SKM-1 (cell line): ENCODE data around the gene PLSCR2.
"Not testable (repeated sequence)": the region's sequence is repeated elsewhere in the genome, so short reads cannot be mapped to it uniquely, and the experiment has no call there.

ENCODE experiments used
- DNase-seq: peaks from one replicate; lab custom pipeline; 2025; ENCODE audit not compliant: unreplicated experiment; lab: John Stamatoyannopoulos, UW

PLSCR2 gene

DNA sequence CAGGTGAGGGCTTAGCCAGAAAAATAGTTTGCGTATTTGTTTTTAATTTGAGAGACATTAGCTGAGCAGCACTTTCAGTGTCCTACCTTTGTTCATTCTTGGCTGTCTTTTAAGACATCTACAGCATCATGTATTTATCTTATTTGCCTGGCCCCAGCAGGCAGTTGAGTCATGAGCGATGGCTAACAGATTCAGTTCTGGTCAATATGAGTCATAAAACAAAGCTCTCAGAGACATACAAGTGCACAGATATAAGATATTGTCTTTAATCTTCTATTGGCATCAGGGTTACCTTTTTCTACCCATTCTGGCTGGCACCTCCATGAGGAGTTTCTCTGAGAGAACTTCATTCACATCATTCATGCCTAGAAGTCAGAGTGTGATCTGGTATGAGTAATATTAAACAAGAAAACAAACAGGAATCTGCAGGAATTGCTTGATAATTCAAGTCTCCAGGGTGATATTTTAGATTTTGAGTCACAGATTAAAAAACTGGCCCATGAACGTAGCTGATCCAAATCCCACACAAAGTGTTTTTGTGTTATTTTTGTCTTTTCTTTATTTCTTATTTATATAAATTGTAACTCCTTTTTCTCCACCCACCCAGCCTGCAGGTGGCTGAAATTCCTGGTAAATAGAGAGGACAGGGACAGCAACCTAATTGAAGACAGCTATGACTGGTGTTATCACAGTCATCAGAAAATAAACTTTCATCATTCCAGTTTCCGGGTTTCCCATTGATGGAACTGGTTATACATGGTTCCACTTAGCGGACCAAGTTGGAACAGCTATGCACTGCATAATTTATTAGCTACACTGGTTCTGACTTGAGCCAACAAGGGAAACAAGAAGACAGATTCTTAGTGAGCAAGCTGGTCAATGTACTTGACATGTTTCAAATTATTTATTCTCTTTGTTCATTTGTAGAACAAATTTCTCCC is 47.3 kb downstream of the PLSCR2 start:
- DNase-seq, result no peak

DNA sequence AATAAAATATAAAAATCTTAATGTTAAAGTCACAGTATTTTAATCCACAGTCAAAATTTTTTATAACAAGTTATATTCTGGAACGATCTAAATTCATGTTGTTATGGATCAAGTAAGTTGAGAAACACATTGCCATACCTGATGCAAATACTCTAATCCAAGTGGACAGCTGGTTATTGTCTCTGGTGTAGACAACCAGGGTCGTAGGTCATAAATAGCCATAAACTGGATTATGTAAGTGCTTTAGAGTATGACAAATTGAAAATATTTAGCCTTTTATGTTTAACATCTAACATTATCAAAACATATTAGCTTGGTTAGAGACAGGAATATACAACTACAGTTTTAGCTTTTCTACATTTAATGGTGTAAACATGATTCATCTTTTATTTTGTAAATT is 53.0 kb downstream of the PLSCR2 start:
- DNase-seq, result no peak

DNA sequence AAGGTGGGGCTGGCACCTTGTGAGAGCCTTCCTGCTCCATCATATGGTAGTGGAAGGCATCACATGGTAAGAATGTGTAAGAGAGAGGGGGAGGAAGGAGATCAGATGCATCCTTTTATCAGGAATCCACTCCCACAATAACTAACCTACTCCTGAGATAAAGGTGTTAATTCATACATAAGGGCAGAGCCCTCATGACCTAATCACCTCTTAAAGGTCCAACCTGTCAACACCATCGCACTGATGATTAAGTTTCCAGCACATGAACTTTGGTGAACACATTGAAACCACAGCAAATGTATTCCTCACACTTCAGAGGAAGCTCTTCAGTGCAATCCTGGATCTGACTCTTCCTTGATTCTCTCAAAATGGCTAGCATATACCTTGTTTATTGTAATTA is 55.4 kb downstream of the PLSCR2 start:
- no peak for DNase-seq

DNA sequence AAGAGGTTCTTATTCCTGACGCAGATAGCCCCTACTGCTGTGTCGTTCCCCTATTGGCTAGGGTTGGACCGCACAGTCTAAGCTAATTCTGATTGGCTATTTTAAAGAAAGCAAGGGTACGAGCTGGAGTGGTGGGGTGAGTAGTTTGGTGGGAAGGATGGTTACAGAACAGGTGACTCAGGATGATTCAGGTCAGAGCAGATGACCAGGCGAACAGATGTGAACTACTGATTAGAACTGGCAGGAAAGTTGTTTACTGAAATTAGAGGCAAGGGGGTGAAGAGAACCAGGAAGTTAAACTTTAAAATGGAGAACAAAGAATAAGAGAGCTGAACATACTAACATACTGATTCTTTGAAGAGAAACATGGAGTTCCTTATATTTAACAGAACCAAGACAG is 56.6 kb downstream of the PLSCR2 start:
- DNase-seq, result not testable (repeated sequence)

DNA sequence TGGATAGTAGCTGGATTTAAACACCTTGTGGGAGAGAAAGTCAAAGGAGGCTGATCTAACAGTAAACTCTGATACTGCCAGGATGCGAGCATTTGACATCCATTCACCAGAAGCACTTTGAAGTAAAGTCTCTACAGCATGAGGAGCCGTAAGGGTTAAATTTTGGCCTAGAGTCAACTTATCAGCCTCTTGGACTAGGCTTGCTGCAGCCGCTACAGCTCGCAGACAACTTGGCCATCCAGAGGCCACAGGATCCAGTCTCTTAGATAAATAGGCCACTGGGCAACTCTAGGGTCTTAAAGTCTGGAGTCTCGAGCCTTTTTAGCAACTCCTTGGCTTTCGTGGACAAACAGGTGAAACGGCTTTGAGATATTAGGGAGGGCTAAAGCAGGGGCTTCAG is 61.4 kb downstream of the PLSCR2 start:
- no peak for DNase-seq

DNA sequence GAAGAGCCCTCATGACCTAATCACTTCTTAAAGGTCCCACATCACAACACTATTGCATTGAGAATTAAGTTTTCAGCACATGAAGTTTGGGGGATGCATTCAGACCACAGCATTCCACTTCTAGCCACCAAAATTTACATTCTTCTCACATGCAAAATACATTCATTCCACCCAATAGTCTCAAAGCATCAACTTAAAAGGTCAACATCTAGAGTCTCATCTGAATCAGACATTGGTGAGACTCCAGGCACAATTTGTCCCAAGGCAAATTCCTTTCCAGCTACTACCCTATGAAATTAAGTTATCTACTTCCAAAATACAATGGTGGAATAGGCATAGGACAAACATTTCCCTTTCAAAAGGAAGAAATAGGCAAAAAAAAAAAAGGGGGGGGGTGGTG is 64.9 kb downstream of the PLSCR2 start:
- DNase-seq, result no peak

DNA sequence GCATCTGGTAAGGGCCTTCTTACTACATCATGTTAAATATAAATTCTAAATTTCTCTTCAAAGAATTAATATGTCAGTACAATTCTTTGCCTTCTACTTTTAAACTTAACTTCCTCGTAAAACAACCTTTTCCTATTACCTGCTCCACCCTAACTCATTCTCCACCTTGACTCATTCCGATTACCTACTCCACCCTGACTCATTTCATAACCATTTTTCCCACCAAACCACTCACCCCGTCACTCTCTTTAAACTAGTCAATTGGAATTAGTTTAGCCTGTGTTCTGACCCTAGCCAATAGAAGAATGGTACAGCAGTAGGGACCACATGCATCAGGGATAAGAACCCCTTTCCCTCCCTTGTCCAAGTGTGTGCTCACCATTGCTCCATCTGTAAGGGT is 65.6 kb downstream of the PLSCR2 start:
- DNase-seq, result no peak

DNA sequence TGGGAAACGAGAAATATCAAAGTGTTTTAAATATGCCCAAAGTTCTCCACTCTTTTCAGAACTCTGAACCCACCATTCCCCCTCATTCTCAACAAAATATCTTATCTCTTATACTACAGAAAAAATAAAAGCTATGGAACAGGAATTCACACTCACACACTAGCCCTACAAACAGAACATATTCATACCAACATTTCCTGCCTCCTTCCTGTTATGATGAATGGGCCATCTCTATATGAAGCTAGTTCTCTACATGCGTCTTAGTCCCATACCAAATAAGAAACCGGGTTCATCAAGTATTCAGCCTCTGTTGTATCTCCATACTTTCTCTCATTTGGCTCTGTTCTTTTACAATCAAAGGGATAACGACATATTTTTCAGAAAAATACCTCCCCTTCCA is 72.6 kb downstream of the PLSCR2 start:
- DNase-seq, result no peak

DNA sequence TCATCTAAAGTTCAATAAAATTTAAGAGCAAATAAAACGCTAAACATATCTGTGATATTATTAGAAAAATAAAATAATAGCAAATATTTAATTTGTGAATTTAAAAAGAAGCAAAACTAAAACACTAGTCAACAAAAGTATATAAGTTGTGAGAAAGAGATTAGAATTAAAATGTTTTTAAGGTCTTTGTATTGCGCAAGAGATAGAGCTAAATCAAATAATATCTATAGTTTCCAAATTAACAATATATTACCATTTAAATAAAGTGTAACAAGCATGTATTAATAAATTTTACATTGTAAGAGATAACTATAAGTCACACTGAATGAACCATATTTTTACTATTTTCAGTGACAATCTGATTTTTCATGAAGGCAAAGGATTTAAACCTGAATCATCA is 74.2 kb downstream of the PLSCR2 start:
- DNase-seq, result no peak

DNA sequence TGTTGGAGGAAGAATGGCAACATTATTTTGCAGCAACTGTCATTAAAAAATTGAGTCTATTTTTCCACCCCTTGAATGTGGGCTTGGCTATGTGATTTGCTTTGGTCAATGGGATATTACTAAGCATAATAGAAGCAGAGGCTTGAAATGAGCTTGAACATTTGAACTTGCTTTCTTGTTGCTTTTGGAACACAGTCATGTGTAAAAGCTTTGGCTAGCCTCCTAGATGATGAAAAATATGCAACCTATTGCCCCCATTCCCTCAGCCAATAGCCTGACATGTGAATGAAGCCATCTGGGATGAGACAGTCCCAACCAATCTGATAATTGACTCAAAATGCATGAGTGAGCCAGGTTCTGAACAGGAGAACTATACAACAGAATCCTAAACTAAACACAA is 78.4 kb downstream of the PLSCR2 start:
- no peak for DNase-seq

DNA sequence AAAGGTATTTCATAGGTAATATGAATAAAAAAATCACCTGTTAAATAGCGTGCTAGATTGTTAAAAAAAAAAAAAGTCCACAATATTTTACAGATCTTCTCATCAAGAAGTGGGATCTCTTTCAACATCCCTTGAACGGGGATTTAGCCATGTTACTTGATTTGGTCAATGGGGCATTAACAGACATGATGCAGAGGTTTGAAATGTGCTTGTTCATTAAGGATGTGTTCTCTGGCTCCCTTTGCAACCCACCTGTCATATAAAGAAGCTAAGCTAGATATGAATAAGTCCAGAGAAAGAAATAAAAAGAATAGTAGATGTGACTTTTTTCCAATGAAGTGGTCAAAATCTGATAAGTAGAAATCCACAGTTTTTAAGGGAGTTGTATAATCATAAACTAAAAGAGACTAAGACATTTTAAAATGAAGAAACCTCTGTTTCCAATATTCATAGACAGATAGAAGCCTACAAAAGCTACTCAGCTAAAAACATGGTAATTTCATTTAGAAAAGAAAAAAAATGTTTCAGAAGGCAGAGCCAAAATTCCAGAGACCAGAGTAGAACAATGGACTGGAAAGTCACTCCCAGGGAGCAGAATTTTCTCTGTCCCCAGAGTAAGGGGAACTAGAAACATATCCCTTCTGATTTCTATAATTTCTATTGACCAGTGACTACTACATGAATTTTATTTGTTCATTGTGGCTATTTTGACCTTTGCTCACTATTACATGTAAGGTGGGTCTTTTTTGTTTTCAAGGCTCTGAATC is 79.2 kb downstream of the PLSCR2 start:
- DNase-seq, result no peak

DNA sequence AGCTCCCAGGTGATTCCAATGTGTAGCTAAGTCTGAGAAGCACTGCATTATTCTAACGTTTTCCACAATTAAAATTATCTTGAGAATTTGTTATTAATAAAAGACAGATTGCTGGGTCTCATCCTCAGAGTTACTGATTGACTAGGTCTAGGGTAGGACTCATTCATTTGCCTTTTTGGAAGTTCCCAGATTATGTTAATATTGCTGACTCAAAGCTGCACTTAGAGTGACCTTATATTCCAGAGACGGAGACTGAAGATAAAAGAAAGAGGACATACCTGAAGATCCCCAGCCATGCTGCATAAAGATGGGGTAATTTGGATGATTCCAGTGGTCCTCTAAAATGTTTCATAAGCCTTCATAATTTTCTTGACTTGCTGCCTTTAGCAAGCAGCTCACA is 81.8 kb downstream of the PLSCR2 start:
- DNase-seq, result no peak

DNA sequence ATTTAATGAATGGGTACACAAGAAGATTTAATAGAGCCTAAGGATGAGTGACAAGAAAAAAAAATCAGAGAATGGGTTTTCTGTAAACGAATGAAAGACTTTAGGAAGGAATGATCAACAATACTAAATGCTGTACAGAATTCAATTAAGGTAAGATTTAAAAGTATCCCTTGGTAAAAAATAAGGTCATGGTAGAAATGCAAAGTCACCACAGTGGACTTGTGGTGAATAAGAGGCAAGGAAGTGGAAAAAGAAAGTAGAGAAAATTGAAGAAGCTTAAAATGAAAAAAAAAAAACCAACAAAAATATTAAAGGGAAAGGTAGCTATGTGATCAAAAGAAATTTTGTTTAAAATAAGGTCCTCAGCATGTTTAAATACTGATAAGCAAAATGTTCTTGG is 82.4 kb downstream of the PLSCR2 start:
- no peak for DNase-seq

DNA sequence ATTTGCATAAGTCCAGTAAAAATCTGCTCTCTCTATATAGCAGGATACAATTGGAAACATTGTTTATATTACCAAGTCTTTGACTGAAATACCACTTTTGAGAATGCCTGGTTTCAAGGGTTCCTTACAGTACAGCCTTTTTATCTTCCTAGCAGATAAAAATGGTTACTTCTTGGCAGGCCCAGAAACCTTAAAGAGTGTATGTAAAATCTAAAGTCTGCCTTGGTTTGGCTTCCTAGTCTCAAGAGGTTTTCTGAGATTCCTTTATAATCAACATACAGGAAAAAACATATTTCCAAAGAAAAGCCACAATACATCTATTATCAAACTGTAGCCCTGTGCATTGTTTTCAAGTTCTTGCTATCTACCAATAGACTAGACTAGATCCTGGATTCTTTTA is 84.6 kb downstream of the PLSCR2 start:
- DNase-seq, result no peak
